NCI-H1417 (cell line): ENCODE data around the gene FADS3.

Experiments used
- DNase-seq, 3 experiments: peaks; one replicate each; lab custom pipeline; 2025; lab: John Stamatoyannopoulos, UW

Gene FADS3

DNA sequence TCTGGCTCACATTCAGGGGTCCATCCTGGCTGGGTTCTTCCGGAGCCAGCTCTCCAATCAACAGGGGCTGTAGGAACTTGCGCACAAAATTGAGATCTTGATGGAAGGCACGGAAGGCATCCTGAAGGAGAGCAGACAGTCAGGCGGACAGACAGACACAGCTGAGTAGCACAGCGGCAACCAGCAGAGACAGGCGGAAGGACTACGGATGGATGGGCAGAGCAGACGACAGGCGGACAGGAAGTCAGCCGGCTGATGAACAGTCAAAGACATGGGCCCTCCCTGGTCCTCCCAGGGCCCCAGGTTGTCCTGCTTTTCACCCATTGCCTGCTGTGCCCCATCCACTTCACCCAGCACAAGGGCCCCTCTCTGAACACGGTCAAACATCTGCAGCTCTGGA is 11.3 kb downstream of the FADS3 start:
- DNase-seq, result no peak

DNA sequence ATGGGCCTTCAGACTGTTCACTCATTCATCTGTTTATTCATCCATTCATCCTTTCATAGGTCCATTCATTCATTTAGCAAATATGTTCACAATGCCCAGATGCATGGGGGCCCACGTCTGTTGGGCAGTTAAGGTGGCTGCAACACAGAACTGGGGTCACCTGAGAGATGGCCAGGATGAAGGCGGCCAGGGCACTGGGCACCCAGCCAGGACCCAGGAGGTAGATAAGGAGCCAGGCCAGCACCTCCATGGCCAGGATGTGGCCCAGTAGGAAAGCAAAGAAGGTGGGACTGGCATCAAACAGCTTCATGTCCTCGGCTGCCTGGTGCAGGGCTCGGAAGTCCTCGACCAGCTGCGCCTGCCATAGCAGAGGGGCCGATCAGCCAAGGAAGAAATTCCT is 12.2 kb downstream of the FADS3 start:
- no peak for DNase-seq

DNA sequence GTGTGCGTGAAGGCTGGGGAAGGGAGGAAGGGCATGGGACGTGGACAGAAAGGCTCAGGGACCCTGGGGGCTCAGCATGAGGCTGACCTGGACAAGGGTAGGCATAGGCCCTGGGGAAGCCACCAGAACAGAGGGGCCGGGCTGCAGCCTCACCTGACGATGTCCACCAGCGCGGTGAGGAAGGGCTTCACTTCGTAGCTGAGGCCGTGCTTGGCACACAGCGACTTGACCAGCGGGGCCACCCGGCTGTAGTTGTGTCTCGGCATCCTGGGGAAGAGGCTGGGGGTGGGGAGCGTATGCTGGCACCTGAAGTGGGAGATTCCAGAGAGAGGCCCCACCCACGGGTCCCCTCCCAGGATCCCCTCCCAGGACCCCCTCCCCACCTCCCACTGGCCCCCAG is 15.6 kb downstream of the FADS3 start:
- DNase-seq, result no peak

DNA sequence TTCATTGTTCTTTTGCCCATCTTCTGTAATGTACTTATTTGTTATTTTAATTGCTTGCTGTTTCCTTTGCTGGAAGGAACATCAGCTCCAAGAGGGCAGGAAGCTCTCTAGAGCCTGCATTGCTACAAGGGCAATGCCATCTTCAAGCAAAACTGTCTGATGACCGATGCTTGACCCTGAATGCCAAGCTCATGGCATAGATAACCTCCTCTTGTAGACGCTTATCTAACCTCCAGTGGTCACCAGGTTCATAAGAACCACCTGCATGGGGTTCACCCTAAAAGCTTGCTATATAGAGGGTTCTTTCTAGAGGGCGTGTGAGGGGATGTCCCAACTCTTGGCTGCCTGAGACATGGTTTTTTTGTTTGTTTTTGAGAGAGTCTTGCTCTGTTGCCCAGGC is 16.5 kb downstream of the FADS3 start:
- no peak for DNase-seq

DNA sequence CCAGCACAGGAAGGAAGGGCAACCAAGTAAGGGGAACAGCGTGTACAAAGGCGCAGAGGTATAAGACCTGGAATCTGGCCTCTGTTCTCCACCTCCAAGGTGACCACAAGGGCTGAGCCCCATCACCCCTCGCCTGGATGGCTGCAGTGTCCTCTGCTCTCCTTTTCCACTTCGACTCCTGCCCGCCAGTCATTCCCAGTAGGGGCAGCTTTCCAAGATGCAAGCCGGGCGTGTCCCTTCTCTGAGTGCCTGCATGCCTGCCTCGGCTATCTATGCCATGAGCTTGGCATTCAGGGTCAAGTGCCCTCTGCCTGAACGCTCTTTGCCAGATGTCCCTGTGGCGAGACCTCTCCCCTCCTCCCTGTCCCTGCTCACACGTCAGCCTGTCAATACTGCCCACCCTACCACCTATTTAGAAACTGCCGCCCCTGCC is 17.0 kb downstream of the FADS3 start:
- DNase-seq, result no peak

DNA sequence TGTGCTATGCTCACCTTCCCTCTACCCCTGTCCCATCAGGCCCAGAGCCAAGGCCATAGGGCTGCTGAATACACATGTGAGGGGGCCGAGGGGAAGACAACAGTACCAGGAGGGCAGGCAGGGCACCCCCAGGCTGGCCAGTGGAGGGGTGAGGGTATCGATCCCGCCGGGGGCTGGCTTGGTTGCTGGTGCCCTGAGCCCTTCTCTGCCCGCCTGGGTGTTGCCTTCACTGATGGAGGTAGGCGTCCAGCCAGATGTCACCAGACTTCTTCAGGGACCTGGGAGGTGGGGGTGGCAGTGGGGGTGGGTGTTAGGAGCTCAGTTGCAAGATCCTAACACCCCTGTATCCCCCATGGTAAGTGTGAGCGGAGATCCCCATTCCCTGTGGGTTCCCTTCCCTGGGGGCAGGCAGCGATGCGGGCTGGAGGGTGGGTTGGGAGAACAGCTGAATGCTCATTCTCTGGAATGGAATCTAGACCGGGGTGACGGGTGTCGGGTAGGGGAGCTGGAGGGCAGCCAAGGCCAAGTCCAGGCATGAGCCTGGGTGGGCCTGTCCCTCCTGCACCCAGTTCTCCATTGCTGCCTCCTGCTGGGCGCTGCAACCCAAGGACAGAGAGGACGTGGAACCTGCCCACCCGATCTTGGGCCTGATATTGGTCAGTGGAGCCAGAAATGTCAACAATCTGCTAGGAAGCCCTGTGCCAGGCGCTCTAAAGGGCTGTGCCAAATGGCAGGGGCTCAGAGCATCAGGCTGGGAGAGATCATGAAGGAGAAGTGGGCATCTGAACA is 17.6 kb downstream of the FADS3 start:
- no peak for DNase-seq

DNA sequence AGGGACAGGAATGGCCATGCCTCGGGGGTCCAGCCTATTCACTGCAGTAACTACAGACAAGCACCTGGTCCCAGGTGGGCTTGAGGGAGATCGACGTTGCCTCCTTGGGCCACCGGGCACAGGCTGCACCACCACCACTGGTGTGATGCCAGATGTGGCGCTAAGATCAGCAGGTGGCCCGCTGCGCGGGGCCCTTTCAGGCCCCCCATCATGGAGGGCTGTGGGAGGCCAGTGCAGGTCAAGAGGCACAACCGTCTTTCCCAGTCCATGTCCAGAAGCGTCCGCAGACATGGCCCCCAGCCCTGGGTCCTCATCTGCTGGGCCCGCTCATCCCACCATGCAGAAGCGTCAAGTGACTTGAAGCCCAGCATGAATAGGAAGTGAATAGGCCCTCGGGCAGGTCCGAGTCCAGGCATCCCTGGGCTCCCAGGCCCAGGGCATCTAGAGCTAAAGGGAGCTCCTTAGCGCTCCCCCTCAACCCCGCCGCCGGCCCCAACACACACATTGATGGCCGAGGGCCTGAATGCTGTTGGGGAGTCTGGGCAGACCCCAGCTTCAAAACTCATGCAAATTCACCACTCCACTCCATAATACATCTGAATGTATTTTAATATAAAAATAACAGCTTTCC is 18.3 kb downstream of the FADS3 start:
- no peak for DNase-seq

DNA sequence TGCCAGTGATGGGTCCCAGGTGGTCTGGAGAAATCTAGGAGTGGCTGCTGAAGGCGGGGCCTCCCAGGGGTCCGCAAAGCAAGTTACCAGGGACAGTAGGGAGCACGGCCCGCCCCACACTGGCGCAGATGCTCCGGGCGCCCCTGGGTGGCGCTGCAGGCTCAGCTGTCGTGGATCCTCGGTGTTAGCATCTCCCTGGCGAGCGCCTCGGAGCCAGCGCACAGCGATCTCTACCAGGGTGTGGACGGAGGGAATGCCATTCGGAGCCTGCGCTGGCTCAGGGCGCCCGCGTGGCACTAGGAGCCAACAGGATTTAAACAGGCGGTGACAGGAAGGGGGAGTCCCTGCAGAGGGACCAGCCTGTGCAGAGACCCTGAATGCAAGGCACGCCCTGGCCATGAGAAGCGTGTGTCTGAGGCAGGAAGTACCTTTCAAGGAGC is 20.2 kb downstream of the FADS3 start:
- DNase-seq, result peak; percentile 69 to 83 (median 72)

DNA sequence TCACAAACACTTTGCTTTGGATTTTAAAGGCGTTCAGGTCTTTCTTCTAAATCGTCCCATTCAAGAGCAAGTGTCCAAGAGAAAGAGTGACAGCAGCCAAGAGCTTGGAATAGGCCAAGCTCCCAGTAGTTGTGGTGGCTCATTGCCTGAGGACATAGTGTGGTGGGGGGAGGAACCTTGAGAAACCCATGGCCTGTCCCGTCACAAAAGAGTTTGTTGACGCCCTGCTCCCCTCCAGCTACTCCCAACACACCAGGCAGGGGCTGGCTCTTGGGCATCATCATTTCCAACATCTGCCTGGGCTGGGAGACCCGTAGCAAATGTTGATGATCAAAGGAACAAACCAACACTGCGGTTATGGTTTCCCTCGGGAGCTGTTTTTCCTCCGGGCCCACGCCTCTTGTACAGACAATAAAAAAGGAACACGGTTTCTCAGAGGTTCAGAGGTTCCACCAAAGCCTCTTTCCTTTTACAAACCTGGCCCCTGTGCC is 20.8 kb downstream of the FADS3 start:
- DNase-seq, result no peak

DNA sequence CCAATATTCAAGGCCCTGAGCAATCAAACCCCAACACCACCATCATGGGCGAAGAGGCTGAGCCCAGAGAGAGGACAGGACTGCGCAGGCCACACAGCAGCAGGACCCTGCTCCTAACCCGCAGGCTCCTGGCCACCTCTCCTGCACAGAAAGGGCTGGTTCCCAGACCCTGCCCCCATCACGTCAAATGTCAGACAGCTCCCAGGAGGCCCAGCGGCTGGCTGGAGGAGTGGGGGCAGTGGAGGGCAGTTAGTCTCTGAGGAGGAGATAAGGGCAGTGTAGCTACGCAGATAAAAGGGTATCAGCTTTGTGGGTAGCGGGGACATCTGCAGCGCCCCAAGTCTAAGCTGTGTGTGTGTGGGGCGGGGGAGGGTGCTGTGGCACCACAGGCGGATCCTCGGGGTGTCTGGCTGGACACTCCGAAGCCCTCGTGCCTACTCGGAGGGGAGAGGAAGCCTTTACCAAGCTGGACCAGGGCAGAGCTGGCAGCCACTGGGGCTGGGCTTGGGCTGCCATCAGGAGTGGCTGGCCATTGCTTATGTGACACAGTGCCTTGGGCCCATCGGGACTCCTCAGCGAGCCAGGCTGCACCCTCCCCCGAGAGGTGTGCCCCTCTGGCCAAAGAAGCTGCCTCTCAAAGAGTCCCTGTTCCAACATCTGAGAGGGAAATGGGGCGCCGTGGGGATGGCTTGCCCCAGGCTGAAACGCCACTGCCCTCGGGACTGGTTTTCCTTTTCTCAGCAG is 21.5 kb downstream of the FADS3 start:
- DNase-seq, result no peak

DNA sequence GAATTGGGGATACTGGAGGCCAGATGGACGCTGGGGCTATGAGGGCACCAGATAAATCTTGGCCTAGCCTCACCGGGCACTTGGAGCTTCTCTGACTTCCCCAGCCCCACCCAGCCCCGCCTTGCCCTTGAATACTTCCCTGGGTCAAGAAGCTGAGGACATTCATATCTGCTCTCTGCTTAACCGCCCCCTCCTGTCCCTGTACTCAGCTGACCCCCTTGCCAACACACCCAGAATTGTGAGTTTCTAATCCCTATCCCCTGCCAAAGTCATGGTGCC is 22.0 kb downstream of the FADS3 start:
- no peak for DNase-seq

DNA sequence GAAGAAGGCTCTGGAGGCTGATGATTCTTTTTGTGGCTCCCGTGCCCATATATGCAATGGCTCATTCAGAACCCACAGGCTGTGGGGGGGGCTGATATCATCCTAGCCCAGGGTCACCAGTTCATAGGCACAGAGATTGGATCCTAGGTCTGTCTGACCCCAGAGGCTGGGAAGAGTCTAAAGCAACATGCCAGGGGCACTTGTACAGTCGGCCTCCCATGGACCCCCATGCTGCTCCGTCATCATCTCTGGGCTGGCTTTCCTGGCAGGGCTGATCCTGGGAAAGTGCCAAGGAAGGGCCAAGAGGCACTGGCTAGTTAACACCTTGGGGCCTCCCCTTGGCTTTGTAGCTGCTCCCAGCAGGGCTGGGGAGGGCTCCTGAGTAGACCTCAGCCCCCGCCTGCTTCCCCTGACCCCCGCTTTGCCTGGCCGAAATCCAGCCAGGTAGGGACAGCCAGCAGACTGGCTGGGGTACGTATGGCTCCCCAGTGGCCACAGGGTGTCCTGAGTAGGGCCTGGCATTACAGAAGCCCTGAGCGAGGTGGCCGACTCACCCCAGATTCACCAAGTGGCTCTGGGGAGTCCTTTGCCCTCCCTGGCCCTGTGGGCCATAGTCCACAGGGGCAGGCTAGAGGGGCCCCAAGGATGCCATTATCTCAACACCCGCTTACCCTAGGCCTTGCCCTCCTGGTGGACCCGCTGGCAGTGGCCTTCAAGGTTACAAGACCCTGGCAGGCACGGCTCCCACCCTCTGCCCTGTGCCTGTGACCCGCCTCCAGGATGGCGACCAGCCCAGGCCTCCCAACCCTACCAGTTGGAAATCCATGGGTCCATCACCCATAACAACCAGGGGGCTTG is 22.5 kb downstream of the FADS3 start:
- DNase-seq, result no peak

DNA sequence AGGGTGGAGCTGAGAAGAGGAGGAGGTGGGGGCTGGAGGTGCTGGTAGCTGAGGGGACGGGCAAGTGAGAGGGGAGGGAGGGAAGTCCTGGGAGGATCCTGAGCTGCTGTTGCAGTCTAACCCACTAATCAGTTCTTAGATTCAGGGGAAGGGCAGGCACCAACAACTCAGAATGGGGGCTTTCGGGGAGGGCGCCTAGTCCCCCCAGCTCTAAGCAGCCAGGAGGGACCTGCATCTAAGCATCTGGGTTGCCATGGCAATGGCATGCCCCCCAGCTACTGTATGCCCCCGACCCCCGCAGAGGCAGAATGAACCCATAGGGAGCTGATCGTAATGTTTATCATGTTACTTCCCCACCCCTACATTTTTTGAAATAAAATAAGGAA is 24.4 kb downstream of the FADS3 start:
- no peak for DNase-seq

DNA sequence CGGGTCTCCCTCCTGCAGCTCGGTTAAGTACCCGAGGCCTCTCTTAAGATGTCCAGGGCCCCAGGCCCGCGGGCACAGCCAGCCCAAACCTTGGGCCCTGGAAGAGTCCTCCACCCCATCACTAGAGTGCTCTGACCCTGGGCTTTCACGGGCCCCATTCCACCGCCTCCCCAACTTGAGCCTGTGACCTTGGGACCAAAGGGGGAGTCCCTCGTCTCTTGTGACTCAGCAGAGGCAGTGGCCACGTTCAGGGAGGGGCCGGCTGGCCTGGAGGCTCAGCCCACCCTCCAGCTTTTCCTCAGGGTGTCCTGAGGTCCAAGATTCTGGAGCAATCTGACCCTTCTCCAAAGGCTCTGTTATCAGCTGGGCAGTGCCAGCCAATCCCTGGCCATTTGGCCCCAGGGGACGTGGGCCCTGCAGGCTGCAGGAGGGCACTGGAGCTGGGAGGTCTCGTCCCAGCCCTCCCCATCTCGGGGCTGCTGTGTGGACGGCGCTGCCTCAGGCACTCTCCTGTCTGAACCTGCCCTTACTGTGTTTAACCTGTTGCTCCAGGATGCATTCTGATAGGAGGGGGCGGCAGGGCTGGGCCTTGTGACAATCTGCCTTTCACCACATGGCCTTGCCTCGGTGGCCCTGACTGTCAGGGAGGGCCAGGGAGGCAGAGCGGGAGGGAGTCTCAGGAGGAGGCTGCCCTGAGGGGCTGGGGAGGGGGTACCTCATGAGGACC is 25.0 kb downstream of the FADS3 start:
- DNase-seq, result no peak

DNA sequence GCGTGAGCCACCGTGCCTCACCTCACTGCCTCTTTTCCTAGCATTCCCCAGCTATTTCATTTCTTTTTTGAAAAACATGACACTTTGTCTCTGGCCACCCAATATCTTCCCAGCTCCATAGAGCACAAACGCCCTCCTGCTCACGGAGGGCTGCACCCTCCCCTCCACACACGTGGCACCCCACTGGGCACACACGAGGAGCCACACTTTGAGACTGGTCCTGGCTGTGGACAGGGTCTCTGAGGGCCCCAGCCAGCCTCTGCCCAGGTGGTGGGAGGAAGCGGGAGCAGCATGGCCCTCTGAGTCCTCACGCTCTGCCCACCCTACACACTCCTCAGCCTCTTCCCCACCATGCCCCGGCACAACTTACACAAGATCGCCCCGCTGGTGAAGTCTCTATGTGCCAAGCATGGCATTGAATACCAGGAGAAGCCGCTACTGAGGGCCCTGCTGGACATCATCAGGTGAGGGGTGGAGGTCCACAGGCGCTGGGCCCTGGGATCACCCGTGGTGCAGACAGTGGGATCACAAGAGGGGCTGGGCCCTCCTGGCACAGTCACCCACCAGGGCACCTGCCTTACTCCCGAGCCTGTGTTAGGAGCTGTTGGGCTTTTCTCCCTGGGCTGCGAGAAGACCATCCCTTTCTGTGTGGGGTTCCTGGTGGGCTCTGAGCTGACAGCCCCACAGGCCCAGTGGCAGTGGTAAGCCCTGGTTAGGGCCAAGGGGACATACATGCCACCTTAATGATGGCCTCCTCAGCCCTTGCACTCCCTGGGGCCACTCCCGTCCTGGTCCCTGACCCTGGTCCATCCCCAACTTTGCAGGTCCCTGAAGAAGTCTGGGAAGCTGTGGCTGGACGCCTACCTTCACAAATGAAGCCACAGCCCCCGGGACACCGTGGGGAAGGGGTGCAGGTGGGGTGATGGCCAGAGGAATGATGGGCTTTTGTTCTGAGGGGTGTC is 26.2 kb downstream of the FADS3 start:
- no peak for DNase-seq

DNA sequence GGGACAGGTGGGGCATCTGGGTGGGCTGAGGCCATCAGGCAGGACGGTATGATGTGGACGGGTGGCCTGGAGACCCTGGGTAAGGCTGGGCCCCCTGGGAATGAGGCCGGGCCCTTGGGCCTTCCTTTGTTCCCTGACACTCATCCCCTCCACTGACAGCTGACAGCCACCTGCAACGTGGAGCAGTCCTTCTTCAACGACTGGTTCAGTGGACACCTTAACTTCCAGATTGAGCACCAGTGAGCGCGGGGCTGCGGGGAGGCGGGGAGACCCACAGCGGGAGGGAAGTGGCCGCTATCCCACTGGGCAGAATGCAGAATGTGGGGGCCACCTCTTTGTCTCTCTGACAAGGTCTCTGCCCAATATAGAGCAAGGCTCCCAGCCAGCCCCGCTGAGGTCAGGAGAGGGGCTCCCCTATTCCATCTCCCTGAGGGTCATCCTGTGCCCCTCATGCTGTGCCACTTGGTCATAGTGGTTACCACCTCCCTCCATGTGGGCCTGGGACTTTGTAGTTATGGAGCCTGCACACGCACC is 27.7 kb downstream of the FADS3 start:
- DNase-seq, result no peak

DNA sequence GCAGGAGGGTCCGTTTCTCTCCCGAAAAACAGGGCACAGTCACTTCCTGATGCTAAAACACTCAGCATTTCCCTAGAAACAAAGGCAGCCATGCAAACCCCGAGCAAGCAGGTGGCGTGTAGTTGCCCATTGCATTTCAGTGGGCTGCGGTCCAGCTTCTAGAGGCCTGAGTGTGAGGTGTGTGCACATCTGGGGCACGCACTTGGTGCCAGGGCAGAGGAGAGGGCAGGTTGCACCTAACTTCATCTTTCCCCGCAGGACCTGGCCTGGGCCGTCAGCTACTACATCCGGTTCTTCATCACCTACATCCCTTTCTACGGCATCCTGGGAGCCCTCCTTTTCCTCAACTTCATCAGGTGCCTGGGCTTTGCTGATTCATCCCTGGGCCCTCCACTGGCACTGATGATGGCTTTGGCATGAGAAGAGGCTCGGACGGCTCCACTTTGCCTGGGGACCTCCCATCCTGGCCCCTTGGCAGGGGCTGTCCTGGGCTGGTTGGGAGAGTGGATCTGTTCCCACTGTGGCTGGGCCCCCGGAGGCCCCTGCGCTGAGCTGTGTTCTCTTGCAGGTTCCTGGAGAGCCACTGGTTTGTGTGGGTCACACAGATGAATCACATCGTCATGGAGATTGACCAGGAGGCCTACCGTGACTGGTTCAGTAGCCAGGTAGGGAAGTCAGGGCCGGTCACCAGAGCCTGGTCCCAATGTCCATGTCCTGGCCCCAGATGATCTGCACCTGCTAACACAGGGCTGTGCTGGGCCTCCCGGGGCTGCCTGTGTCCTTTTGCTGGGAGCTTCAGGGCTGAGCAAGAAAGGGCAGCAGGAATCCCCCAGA is 28.4 kb downstream of the FADS3 start:
- no peak for DNase-seq

DNA sequence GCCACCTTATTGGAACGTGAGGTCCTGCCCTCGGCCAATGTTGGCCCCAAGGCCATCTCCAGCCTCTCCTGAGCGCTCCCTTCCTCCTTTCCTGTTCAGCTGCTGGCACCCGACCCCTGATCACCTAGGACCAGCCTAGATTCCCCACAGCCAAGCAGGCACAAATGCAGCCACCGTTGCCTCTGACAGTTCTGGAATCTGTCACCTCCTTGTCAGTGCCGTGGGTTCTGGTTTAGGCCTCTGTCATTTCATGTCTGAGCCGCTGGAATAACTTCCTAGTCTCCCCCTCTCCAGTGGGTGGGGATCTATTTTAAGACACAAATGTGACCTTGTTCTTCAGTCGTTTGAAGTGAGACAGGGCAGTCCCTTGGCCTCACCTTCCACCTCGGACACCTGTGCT is 29.7 kb downstream of the FADS3 start:
- DNase-seq, result no peak
